Tibial artery (tissue), 4 donors: ENCODE results near the gene OR6B3.

Experiments
- DNase-seq, 2 donors: peaks; one replicate each; pipeline ENCODE4 v3.0.0-alpha.2; 2019
- H3K27ac ChIP-seq, 2 donors: fragments of 200-600 bp; sonication (generic) in 1 of 2; 1 replicate in 1 of 2; 2 replicates in 1 of 2; pipeline ENCODE4 v1.5.1; 2018 to 2019; ENCODE audit warnings: mild to moderate bottlenecking in 1 of 2
- H3K27me3 ChIP-seq, 2 donors: fragments of 200-600 bp; sonication (generic) in 1 of 2; one replicate each; pipeline versions ENCODE4 v1.5.1 to v1.6.0; 2016 to 2019
- H3K36me3 ChIP-seq, 3 donors: fragments of 200-600 bp; sonication (generic) in 2 of 3; one replicate each; pipeline ENCODE4 v1.5.1; 2016 to 2019; ENCODE audit warnings: mild to moderate bottlenecking in 2 of 3
- H3K4me1 ChIP-seq, 4 donors: fragments of 200-600 bp; sonication (generic) in 2 of 4; 1 replicate in 3 of 4; 2 replicates in 1 of 4; pipeline ENCODE4 v1.5.1; 2016 to 2019
- H3K4me3 ChIP-seq, 2 donors: fragments of 200-600 bp; sonication (generic) in 1 of 2; 1 replicate in 1 of 2; 2 replicates in 1 of 2; pipeline ENCODE4 v1.5.1; 2018 to 2019; ENCODE audit warnings: mild to moderate bottlenecking in 2 of 2
- H3K9me3 ChIP-seq, 3 donors: fragments of 200-600 bp; sonication (generic) in 1 of 3; one replicate each; pipeline ENCODE4 v1.5.1; 2016 to 2019
- intact Hi-C: fragments of 100-400 bp; cut with DNase I; formaldehyde crosslinking; loops from one replicate; pipeline ENCODE4 v1.15.0; 2023; ENCODE audit warnings: low total_unique reads
- TF ChIP-seq, protein P1 (sequence below), 2 experiments: fragments of 200-600 bp in 1 of 2; fragments of 450-650 bp in 1 of 2; IDR thresholded peaks; one replicate each; pipeline ENCODE4 v1.5.1; 2017 to 2019; ENCODE audit warnings: antibody characterized with exemption in 2 of 2, mild to moderate bottlenecking in 1 of 2, moderate library complexity in 1 of 2

OR6B3 gene

DNA sequence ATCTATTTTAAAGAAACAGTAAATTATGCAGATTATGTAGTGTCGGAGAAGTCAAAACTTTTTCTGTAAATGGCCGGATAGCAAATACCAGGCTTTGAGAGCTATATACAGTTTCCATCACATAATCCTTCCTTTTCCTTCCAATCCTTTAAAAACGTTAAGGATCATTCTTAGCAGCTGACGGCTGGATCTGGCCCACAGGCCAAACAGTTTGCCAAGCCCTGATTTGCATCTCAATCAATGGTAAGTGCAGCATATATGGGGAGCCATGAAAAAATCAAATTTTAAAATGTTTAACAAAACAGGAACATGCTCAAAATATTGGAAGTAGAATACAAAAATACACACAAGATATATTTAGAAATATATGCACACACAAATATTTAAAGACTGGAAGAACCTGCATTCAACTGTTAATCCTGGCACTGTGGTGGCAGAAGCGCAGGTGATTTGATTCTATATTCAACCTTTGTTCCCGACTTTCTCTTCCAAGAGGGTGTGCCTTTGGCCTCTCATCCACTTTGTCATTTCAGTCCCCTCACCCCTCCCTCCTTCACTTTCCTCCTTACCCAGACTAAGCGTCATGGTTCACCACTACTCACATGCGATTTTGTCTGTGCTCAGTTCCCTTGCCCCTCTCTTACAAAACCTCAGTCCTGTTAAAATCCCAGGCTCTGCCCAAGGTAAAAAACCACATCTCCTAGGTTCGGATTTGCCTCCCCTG is 55.5 kb downstream of the OR6B3 start:
- no peaks in the 10 kb centered on the region for H3K9me3 ChIP-seq
- peaks cover 24 to 81% (median 48%) of the 10 kb centered on the region in 3 donors for H3K36me3 ChIP-seq
- TF ChIP-seq, protein P1, sequence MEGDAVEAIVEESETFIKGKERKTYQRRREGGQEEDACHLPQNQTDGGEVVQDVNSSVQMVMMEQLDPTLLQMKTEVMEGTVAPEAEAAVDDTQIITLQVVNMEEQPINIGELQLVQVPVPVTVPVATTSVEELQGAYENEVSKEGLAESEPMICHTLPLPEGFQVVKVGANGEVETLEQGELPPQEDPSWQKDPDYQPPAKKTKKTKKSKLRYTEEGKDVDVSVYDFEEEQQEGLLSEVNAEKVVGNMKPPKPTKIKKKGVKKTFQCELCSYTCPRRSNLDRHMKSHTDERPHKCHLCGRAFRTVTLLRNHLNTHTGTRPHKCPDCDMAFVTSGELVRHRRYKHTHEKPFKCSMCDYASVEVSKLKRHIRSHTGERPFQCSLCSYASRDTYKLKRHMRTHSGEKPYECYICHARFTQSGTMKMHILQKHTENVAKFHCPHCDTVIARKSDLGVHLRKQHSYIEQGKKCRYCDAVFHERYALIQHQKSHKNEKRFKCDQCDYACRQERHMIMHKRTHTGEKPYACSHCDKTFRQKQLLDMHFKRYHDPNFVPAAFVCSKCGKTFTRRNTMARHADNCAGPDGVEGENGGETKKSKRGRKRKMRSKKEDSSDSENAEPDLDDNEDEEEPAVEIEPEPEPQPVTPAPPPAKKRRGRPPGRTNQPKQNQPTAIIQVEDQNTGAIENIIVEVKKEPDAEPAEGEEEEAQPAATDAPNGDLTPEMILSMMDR (IDR thresholded peaks at IDR 0.05) = no peak
- no peak overlapping the region for H3K4me3 ChIP-seq
- no peak for DNase-seq
- no peaks in the 10 kb centered on the region for H3K27me3 ChIP-seq
- H3K27ac ChIP-seq = no peak overlapping the region
- no peaks in the 10 kb centered on the region for H3K4me1 ChIP-seq
- intact Hi-C loops = no loop called here
